NCI-H1105 (cell line): ENCODE data around the gene HESX1.

ENCODE experiments used
- DNase-seq: peaks from one replicate; lab custom pipeline; 2025; lab: John Stamatoyannopoulos, UW

Gene HESX1

DNA sequence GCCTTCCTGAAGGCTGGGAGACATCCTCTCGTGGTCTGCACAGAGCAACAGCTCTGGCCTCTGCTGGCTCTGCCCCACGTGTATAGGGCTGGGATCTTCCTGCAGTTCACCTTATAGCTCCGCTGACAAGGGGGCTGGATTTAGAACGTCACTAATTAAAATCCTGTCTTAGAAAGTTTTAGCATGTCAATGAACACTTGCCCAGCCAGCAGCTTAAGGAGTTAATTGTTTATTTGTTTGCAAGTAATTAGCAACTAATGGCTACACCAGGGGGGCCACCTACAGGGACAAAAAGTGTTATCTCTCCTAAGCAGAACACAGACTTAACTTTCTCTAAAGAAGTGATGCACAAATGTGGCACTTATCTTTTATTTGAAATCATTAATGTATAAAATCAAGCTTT, at the start of gene HESX1:
Gene HESX1, minus strand, starts transcription at position 84 of the 403 bp plus-strand sequence. Its CDS starts 60 bp downstream, at position 24.
- no peak for DNase-seq

GRCh38 chr3:57244946-57245345, 45.2 kb upstream of the HESX1 start:
- no peak for DNase-seq

DNA sequence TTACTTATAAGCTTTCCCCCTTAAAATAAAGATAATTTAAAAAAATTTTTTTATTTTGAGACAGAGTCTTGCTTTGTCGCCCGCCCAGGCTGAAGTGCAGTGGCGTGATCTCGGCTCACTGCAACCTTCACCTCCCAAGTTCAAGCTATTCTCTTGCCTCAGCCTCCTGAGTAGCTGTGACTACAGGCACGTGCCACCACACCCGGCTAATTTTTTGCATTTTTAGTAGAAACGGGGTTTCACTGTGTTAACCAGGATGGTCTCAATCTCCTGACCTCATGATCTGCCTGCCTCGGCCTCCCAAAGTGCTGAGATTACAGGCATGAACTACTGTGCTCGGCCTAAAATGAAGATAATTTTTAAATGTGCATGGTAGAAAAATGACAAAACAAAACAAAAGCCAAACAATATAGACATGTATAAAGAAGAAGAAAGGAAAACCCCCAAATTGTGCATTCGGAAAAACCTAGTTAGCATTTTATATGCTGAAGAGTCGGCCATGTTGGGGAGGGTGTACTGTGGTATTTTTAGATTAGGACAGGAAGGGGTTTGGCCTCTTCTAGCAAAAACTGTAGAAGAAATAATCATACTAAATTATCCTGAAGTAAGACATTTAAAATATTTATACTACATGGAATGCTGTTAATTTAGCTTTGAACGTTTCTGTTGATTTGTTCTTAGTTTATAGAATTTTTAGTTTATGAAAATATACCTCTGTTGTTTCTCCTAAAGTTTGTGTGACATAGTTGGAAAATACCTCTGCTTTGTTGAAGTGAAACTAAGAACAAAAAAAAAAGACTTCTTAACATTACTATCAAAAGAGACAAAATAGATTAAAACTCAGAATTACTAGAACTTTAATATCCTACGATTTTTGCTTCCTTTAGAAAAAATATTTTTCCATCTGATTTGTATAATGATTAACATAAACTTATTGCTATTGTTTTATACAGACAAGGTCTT, 35.1 kb upstream of the HESX1 start:
- no peak for DNase-seq

GRCh38 chr3:57233799-57234198, 34.0 kb upstream of the HESX1 start:
- DNase-seq: no peak

DNA sequence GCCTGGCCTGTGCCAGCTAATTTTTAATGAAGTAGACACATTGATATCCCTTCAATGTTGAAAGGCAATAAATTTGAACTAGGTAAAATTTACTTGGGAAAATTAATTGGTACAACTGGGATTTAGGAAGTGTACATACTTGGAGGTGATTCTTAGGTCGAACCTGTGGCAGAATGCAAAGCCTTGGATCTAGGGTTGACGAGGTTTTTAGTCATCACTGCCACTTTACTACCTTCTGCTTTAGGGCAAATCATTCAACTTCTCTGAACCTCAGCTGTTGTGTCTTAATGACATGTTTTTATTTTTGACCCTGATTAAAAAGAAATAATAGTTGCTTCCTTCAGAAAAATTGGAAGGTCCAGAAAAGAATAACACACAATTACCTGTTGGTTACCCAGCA, 30.2 kb upstream of the HESX1 start:
- no peak for DNase-seq

GRCh38 chr3:57227930-57228751, 28.4 kb upstream of the HESX1 start:
- peak; percentile 2 for DNase-seq

GRCh38 chr3:57227204-57227929, 27.6 kb upstream of the HESX1 start, which contains the start of gene APPL1:
TSS of gene APPL1 (plus strand) at chr3:57227729. CDS start at chr3:57227884, 155 bp downstream.
- peak; percentile 75 for DNase-seq

DNA sequence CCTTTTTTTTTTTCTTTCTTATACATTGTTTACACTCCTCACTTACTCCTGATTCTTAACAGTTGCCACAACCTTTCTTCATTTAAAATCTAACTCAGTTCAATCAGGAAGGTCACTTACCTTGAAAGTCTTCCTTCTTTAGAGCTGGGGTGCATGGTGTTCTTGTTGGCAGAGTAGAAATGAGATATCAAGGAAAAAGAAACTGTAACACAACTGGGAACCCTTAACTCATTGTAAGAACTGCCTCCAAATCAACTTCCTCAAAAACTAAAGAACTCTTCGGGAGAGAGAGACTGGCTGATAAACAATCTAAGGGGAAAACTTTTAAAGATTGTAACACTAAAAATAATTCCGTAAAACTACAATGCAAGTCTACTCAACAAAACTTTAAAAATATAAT, 26.4 kb upstream of the HESX1 start:
- no peak for DNase-seq

DNA sequence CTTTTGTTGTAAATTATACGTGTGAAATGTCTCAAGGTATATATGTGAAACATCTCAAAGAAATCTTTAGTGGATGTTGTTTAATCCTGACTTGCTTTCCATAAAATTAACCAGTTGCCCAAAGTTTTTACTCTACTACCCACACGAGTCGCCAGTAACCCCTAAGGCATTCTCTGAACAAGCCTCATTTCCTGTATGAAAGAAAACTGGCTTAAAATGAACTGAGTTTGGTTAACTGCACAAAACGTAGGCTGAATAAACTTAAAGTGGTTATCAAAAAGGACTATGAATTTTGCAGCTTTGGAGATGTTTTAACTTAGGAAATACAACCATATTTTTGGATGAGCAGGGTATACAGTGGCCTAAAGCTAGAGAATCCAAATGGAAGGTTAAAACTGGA, 25.1 kb upstream of the HESX1 start:
- DNase-seq: no peak

- DNase-seq: no peak
Observed at GRCh38 chr3:57221883-57222282, 22.1 kb upstream of the HESX1 start.

GRCh38 chr3:57206423-57206822, 6.6 kb upstream of the HESX1 start:
- DNase-seq: no peak

GRCh38 chr3:57194641-57195040, 5.1 kb downstream of the HESX1 start:
- DNase-seq: no peak

GRCh38 chr3:57192028-57192427, 7.8 kb downstream of the HESX1 start:
- DNase-seq: no peak

- DNase-seq: no peak
Observed at GRCh38 chr3:57184526-57184925, 15.3 kb downstream of the HESX1 start.

DNA sequence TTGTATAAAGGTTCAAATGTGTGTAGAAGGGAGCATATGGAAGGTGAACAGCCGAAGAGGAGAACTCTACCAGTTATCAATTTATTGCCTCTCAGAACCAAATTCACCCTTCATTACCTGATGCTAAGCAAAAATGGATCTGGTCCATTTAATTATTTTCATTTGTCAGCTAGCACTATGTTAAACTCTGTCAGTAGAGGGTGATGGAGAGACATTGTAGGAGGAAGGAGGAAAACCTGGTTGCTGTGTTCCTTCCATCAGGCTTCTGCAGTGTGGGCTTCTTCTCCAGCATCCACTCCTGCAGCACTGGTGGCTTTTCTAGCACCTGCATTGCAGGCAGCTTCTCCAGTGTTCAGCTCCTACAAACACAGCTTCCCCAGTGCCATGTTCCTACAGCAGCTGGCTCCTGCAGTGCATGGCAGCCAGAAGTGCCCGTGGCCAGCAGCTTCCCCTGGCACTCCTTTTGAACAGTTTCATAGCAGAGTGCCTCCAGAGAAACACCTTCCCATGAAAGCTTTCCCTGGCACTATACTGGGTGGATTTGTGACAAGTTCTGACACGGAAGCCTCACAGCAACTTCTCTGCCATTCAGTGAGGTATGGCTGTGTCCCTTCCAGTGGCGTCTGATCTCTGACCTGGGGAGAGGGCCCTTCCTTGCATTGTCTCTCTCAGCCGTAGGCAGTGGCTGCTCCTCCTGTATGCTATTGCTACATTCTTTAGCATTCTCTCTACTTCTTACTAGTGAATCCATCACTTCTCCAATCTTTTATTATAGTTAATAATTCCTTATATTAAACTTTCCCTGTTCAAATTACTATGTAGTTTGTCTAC, 20.0 kb downstream of the HESX1 start:
- DNase-seq: no peak

DNA sequence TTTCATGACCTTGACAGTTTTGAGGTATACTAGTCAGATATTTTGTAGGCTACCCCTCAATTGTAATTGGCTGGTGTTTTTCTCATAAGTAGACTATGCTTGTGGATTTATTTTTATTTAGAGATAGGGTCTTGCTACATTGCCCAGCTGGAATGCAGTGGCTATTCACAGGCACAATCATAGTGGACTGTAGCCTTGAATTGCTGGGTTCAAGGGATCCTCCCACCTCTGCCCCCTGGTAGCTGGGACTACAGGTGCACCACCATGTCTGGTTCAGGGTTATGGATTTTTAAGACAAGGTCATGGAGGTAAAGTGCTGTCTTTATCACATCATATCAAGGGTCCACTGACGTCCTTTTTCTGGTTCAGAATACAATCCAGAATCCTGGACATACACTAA, 23.7 kb downstream of the HESX1 start:
- DNase-seq: no peak

GRCh38 chr3:57173687-57174086, 26.1 kb downstream of the HESX1 start:
- no peak for DNase-seq

- DNase-seq: no peak
Observed at GRCh38 chr3:57170946-57171345, 28.8 kb downstream of the HESX1 start.

DNA sequence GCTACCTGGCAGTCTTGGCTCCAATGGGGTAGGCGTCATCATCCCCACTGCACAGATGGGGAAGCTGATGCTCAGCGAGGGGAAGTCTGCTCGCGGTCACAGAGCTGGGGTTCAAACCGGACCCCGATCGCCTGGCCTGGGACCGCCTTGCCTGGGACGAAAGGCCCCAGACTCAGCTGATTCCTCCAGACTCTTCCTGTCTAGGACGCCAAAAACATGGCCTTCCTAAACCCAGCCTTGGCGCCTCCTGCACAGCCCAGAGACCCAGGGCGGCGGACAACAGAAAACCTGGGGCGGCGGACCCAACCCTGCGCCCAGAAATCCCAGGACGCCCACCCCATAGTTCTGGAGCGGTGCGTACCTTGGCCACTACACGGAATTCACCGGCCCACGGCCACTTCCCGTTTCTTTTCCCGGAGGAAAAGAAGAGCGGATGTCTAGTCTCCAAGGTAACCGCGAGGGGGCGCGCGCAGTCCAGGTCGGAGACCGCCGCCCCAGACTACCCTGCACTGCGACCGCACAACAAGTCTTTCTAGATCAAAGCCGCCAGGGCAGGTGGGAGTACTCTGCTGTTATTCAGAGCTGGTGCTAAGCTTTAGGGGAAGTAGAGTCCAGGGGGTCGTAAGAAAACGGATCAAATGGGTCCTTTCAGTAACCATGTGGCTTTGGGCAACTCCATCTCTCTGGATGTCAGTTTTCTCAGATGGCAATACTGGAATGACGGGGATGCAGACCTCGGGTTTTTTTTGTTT, 29.7 kb downstream of the HESX1 start:
- DNase-seq: peak; percentile 54

DNA sequence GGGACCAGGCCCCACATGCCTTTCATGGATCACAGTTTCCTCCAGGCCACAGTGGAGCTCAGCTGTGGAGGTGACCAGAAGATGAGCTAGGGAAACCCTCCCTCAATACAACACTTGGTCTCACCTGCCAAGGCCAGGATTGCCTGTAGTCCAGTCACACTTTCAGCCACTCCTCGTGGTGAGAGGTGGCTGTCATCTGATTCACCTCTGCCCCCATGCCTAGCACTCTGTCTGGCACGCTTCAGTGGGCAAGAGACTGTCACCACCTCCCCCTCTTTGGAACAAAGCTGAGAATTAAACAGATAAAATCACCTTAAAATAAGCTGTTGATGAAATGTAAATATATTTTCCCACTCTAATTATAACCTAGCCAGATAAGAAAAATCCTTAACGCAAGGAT, 30.7 kb downstream of the HESX1 start:
- no peak for DNase-seq
